GM12878 (cell line): ENCODE measurements around the gene SLC35F3. TPM values are rescaled to one million over a fixed set of nuclear protein-coding genes. Genes with fewer than 3 reads are reported as not detected.

ENCODE experiments used
- ATAC-seq: fragments of 200-7000 bp; cut with Tn5 transposase; 3 replicates; pipeline ENCODE4 v1.9.1; 2020; ENCODE audit warnings: mild to moderate bottlenecking, moderate library complexity
- BruUV-seq: library from RNA; stranded (reverse); fragments of 400-500 nt; replicated peaks from 2 replicates; lab custom pipeline; 2021; lab: Mats Ljungman, UMichigan
- CTCF ChIA-PET: fragments of 300-600 bp; sonication (Branson Sonifier 250); formaldehyde crosslinking; extraction: SDS; loops from one replicate; lab custom pipeline; 2021; ENCODE audit warnings: inconsistent platforms; lab: Yijun Ruan, JAX
- POLR2A ChIA-PET: fragments of 350-600 bp; formaldehyde crosslinking; extraction: SDS; loops from one replicate; lab custom pipeline; 2021; ENCODE audit warnings: inconsistent platforms; lab: Charles Lee
- RAD21 ChIA-PET: fragments of 300-600 bp; sonication (Branson Sonifier 250); formaldehyde crosslinking; loops from one replicate; lab custom pipeline; 2023; ENCODE audit warnings: antibody characterized with exemption; ENCODE audit not compliant: unreplicated experiment; lab: Charles Lee
- SMC1A ChIA-PET: fragments of 300-600 bp; sonication (Branson Sonifier 250); formaldehyde crosslinking; loops from one replicate; lab custom pipeline; 2023; ENCODE audit not compliant: unreplicated experiment, uncharacterized antibody; lab: Charles Lee
- DNase-seq: peaks from one replicate; pipeline ENCODE4 v3.0.0-alpha.2; 2011; ENCODE audit warnings: low read depth, low spot score
- FAIRE-seq: peaks from 3 replicates; lab custom pipeline; 2011; peaks lifted over from hg19 to GRCh38; lab: Jason Lieb, UNC
- H2AFZ ChIP-seq: 2 replicates; pipeline ENCODE4 v1.6.0; 2011; ENCODE audit warnings: low read depth, low read length, control low read depth; ENCODE audit not compliant: control insufficient read depth
- H3K27ac ChIP-seq: 2 replicates; pipeline ENCODE4 v1.5.1; 2011; ENCODE audit warnings: control low read depth; ENCODE audit not compliant: control insufficient read depth, insufficient read depth
- H3K27me3 ChIP-seq, 2 experiments: replicated peaks in 1 of 2; 2 replicates each; pipeline versions ENCODE4 v1.6.0 to v1.6.1; 2011; ENCODE audit warnings: low read length in 1 of 2; ENCODE audit not compliant: control insufficient read depth in 2 of 2, insufficient read depth in 2 of 2
- H3K36me3 ChIP-seq, 2 experiments: 2 replicates each; pipeline ENCODE4 v1.5.1; 2011; ENCODE audit warnings: low read length in 1 of 2; ENCODE audit not compliant: control insufficient read depth in 2 of 2, insufficient read depth in 2 of 2
- H3K4me1 ChIP-seq: 2 replicates; pipeline ENCODE4 v1.6.1; 2011; ENCODE audit warnings: mild to moderate bottlenecking, low read length, moderate library complexity, mixed read lengths; ENCODE audit not compliant: control insufficient read depth, insufficient read depth
- H3K4me2 ChIP-seq: 2 replicates; pipeline ENCODE4 v1.6.0; 2011; ENCODE audit warnings: control low read depth; ENCODE audit not compliant: control insufficient read depth, insufficient read depth
- H3K4me3 ChIP-seq: fragments of 200-600 bp; sonication (generic); 2 replicates; pipeline ENCODE4 v1.5.1; 2016
- H3K79me2 ChIP-seq: 2 replicates; pipeline ENCODE4 v1.6.0; 2011; ENCODE audit warnings: low read length; ENCODE audit not compliant: control insufficient read depth, insufficient read depth
- H3K9ac ChIP-seq: 2 replicates; pipeline ENCODE4 v1.8.0; 2011; ENCODE audit warnings: low read length, control low read depth, mixed read lengths; ENCODE audit not compliant: control insufficient read depth, insufficient read depth
- H3K9me3 ChIP-seq: replicated peaks from 3 replicates; pipeline ENCODE4 v1.5.1; 2011; ENCODE audit warnings: mild to moderate bottlenecking, low read length; ENCODE audit not compliant: control insufficient read depth, insufficient read depth
- H4K20me1 ChIP-seq: 2 replicates; pipeline ENCODE4 v1.6.0; 2011; ENCODE audit not compliant: control insufficient read depth, insufficient read depth
- ASH2L ChIP-seq: fragments of 300-600, 200-600 bp; sonication (generic); IDR thresholded peaks from 2 replicates; pipeline ENCODE4 v1.6.1; 2017; ENCODE audit warnings: low read depth, mild to moderate bottlenecking, borderline replicate concordance
- EP300 ChIP-seq, 2 experiments: fragments of 150-350 bp in 1 of 2; IDR thresholded peaks; 2 replicates each; pipeline ENCODE4 v1.6.1; 2011 to 2012; ENCODE audit warnings: low read depth in 2 of 2, low read length in 2 of 2, borderline replicate concordance in 1 of 2, improper control_type of control experiment in 1 of 2, inconsistent platforms in 1 of 2; ENCODE audit not compliant: control insufficient read depth in 1 of 2
- HDAC6 ChIP-seq: fragments of 200-600 bp; sonication (generic); IDR thresholded peaks from one replicate; pipeline ENCODE4 v1.8.0; 2017; ENCODE audit warnings: antibody characterized with exemption; ENCODE audit not compliant: unreplicated experiment
- NR2F1 ChIP-seq: fragments of 450-650 bp; conservative IDR thresholded peaks from 2 replicates; pipeline ENCODE4 v1.6.1; 2017; ENCODE audit warnings: mild to moderate bottlenecking
- PML ChIP-seq: IDR thresholded peaks from 2 replicates; pipeline ENCODE4 v1.6.1; 2012; ENCODE audit warnings: low read length, inconsistent platforms
- POU2F2 ChIP-seq: IDR thresholded peaks from 3 replicates; pipeline ENCODE4 v1.6.1; 2011; ENCODE audit warnings: low read depth, mild to moderate bottlenecking, low read length, borderline replicate concordance
- SIX5 ChIP-seq: IDR thresholded peaks from 2 replicates; pipeline ENCODE4 v1.6.1; 2011; ENCODE audit warnings: mild to moderate bottlenecking, low read depth, low read length, moderate library complexity; ENCODE audit not compliant: severe bottlenecking
- SKIL ChIP-seq: fragments of 450-650 bp; IDR thresholded peaks from 2 replicates; pipeline ENCODE4 v1.6.1; 2017; ENCODE audit warnings: mild to moderate bottlenecking, low read depth, inconsistent platforms; ENCODE audit not compliant: poor library complexity, severe bottlenecking
- SMAD5 ChIP-seq: IDR thresholded peaks from 2 replicates; pipeline ENCODE4 v1.6.1; 2016; ENCODE audit warnings: antibody characterized with exemption, low read depth
- SREBF1 ChIP-seq: IDR thresholded peaks from 2 replicates; pipeline ENCODE4 v1.6.1; 2012; ENCODE audit warnings: mild to moderate bottlenecking, low read length
- ZBTB11 ChIP-seq: fragments of 450-650 bp; formaldehyde crosslinking; IDR thresholded peaks from 2 replicates; pipeline ENCODE4 v1.5.0; 2022; ENCODE audit warnings: mild to moderate bottlenecking, missing genetic modification characterization
- ZNF274 ChIP-seq: IDR thresholded peaks from one replicate; pipeline ENCODE4 v1.8.0; 2011; ENCODE audit not compliant: insufficient read length, insufficient read depth
- ZNF384 ChIP-seq: IDR thresholded peaks from 2 replicates; pipeline ENCODE4 v1.6.1; 2012; ENCODE audit warnings: low read depth, mild to moderate bottlenecking, low read length, improper control_type of control experiment, borderline replicate concordance
- WGBS: methylation state at CpG from one replicate; pipeline ENCODE4 v1.1.6; 2016; ENCODE audit warnings: low lambda C conversion rate; ENCODE audit not compliant: insufficient replicate concordance, insufficient coverage; ENCODE audit errors: missing lambda C conversion rate; 5-methylcytosine and 5-hydroxymethylcytosine counted together
- in situ Hi-C: fragments of 300-500 bp; cut with MboI; formaldehyde crosslinking; loops from 9 replicates; pipeline ENCODE4 v1.14.3; 2018; ENCODE audit warnings: mixed read lengths
- intact Hi-C: fragments of 100-400 bp; cut with micrococcal nuclease; formaldehyde crosslinking; loops from one replicate; pipeline ENCODE4 v1.14.2; 2022; ENCODE audit not compliant: unreplicated experiment
- polyA plus RNA-seq, 11 experiments: library from polyadenylated mRNA; depleted of rRNA in 4 of 11; unstranded in 6 of 11; stranded (reverse) in 5 of 11; fragments of >200 nt; fragmentation: Nextera tagmentation in 4 of 11; fragmentation: Illumina TruSeq in 1 of 11; extraction: Ambion mirVana in 4 of 11; extraction: Trizol in 1 of 11; gene quantifications; 1 replicate in 1 of 11; 2 replicates in 10 of 11; pipeline versions ENCODE4 v1.2.1 to v1.2.3, GENCODE V29; 2011 to 2016; ENCODE audit warnings: inconsistent platforms in 2 of 11, missing spikeins in 2 of 11, low read depth in 1 of 11
- total RNA-seq, 4 experiments: library from RNA; depleted of rRNA in 3 of 4; stranded (reverse); fragments of >200 nt in 3 of 4; fragmentation: Illumina TruSeq in 1 of 4; extraction: Trizol in 1 of 4; gene quantifications; 2 replicates each; pipeline versions ENCODE4 v1.2.1 to v1.2.3, GENCODE V29; 2013 to 2021
- TF ChIP-seq, protein P1 (sequence below), 3 experiments: IDR thresholded peaks in 2 of 3; conservative IDR thresholded peaks in 1 of 3; 2 replicates each; pipeline ENCODE4 v1.5.1; 2011; ENCODE audit warnings: low read depth in 3 of 3, low read length in 3 of 3, mild to moderate bottlenecking in 3 of 3, control low read depth in 2 of 3, moderate library complexity in 2 of 3, inconsistent platforms in 1 of 3, mixed read lengths in 1 of 3; ENCODE audit not compliant: control insufficient read depth in 2 of 3, insufficient read depth in 1 of 3; ENCODE audit errors: extremely low read depth in 1 of 3

The SLC35F3 gene
- total and polyA plus RNA-seq, 10 of the 15 experiments (the other 5 are each of a cell fraction or from before 2014, with no cell fraction given), result 1.0 to 8.6 (median 5.7) TPM

DNA sequence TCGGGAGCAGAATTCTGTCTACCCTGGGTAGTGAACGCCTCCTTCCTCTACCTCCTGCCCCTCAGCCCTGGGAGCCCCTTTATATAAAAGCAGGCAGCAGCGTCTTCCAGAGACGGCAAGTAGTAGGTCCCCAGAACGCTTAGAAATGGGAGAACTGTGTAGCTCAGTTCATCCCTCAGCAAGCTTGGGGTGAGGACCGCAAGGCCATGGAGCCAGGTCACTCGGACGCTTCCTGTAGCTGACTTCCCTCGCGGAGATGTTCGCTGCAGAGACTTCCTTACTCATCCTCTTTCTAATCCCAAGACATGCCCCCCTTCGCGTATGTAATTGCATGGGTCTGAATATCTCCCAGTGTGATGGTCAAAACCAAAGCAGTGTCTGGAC lies 327.4 kb downstream of the SLC35F3 start:
- Histone ChIP-seq H4K20me1 (no peaks in the 10 kb centered on the region), H3K4me3 (no peak overlapping the region), H3K27ac (no peak overlapping the region), H3K4me2 (no peak overlapping the region), H3K79me2 (no peaks in the 10 kb centered on the region), H3K4me1 (peaks cover 7% of the 10 kb centered on the region), H2AFZ (no peak overlapping the region), H3K9me3 (no peaks in the 10 kb centered on the region), H3K27me3 (no peaks in the 10 kb centered on the region), H3K9ac (no peak overlapping the region), H3K36me3 (no peaks in the 10 kb centered on the region; a peak in 1 of 4 replicates)
- ChIA-PET RAD21 (no interaction called here), POLR2A (no interaction called here), CTCF (no interaction called here), SMC1A (interaction anchor here (1.9 kb wide), 1 partner anchor 13 kb away, joined by 5 read pairs; no protein-coding TSS in a partner anchor)
- TF ChIP-seq SIX5 (no peak), EP300 (IDR thresholded peaks at IDR 0.05; ENCODE audit: borderline replicate concordance in 1 of 2, control insufficient read depth in 1 of 2, low read depth in 2 of 2, low read length in 2 of 2) (no peak), PML (no peak), SKIL (no peak), SMAD5 (no peak), POU2F2 (no peak), ZNF384 (no peak), ZBTB11 (no peak), HDAC6 (no peak), ZNF274 (no peak), ASH2L (no peak), SREBF1 (no peak), NR2F1 (no peak)
- TF ChIP-seq, protein P1, sequence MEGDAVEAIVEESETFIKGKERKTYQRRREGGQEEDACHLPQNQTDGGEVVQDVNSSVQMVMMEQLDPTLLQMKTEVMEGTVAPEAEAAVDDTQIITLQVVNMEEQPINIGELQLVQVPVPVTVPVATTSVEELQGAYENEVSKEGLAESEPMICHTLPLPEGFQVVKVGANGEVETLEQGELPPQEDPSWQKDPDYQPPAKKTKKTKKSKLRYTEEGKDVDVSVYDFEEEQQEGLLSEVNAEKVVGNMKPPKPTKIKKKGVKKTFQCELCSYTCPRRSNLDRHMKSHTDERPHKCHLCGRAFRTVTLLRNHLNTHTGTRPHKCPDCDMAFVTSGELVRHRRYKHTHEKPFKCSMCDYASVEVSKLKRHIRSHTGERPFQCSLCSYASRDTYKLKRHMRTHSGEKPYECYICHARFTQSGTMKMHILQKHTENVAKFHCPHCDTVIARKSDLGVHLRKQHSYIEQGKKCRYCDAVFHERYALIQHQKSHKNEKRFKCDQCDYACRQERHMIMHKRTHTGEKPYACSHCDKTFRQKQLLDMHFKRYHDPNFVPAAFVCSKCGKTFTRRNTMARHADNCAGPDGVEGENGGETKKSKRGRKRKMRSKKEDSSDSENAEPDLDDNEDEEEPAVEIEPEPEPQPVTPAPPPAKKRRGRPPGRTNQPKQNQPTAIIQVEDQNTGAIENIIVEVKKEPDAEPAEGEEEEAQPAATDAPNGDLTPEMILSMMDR (IDR thresholded peaks at IDR 0.05 in 2 of 3, conservative IDR thresholded peaks at IDR 0.05 in 1 of 3; ENCODE audit: control insufficient read depth in 2 of 3, extremely low read depth in 1 of 3, insufficient read depth in 1 of 3, low read depth in 3 of 3, low read length in 3 of 3), result no peak
- in situ Hi-C loops (no loop called here), intact Hi-C loops (no loop called here)
- 57% methylated on average over 13 of the region's 13 CpGs for WGBS
- DNase-seq (no peak), ATAC-seq (no peak), FAIRE-seq (no peak)
- no TSS peak for BruUV-seq
